HG03045 (cell line): Measurements from ENCODE around the gene TGFA.
A peak's percentile ranks its signal among the peaks of the same experiment; 100 is the strongest.

ENCODE experiments used
- ATAC-seq: cut with Tn5 transposase; IDR thresholded peaks from one replicate; pipeline ENCODE4 v1.9.1; 2021; ENCODE audit warnings: mild to moderate bottlenecking, moderate library complexity; ENCODE audit not compliant: unreplicated experiment

TGFA gene

GRCh38 chr2:70525032-70525431 lies 28.6 kb downstream of the TGFA start:
- no peak for ATAC-seq

- no peak for ATAC-seq
Measured at GRCh38 chr2:70523996-70524965, 29.3 kb downstream of the TGFA start.

- ATAC-seq, result no peak
Measured at GRCh38 chr2:70523672-70523995, 30.0 kb downstream of the TGFA start.

- no peak for ATAC-seq
Measured at GRCh38 chr2:70522627-70523026, 31.0 kb downstream of the TGFA start.

GRCh38 chr2:70520825-70521224 lies 32.8 kb downstream of the TGFA start:
- no peak for ATAC-seq

- ATAC-seq, result no peak
Measured at GRCh38 chr2:70519453-70519852, 34.2 kb downstream of the TGFA start.

GRCh38 chr2:70518557-70518956 lies 35.1 kb downstream of the TGFA start:
- no peak for ATAC-seq

GRCh38 chr2:70517804-70518203 lies 35.8 kb downstream of the TGFA start:
- ATAC-seq, result no peak

GRCh38 chr2:70516596-70516995 lies 37.0 kb downstream of the TGFA start:
- ATAC-seq, result peak; percentile 74

- ATAC-seq, result no peak
Measured at GRCh38 chr2:70515938-70516337, 37.7 kb downstream of the TGFA start.

- no peak for ATAC-seq
Measured at GRCh38 chr2:70514612-70515055, 39.0 kb downstream of the TGFA start.

GRCh38 chr2:70513738-70514137 lies 39.9 kb downstream of the TGFA start:
- no peak for ATAC-seq

- ATAC-seq, result no peak
Measured at GRCh38 chr2:70511971-70512729, 41.5 kb downstream of the TGFA start.

GRCh38 chr2:70510313-70510712 lies 43.3 kb downstream of the TGFA start:
- ATAC-seq, result no peak

- ATAC-seq, result no peak
Measured at GRCh38 chr2:70509565-70509964, 44.1 kb downstream of the TGFA start.

GRCh38 chr2:70508711-70509462 lies 44.7 kb downstream of the TGFA start:
- ATAC-seq, result no peak

GRCh38 chr2:70505613-70506391 lies 47.8 kb downstream of the TGFA start:
- no peak for ATAC-seq

GRCh38 chr2:70504750-70505149 lies 48.9 kb downstream of the TGFA start:
- no peak for ATAC-seq

GRCh38 chr2:70503896-70504295 lies 49.7 kb downstream of the TGFA start:
- ATAC-seq, result no peak

- no peak for ATAC-seq
Measured at GRCh38 chr2:70501728-70502127, 51.9 kb downstream of the TGFA start.

GRCh38 chr2:70501215-70501614 lies 52.4 kb downstream of the TGFA start:
- no peak for ATAC-seq
